ENCODE measurements around the gene NRARP. TPM values are rescaled to one million over a fixed set of nuclear protein-coding genes. Genes with fewer than 3 reads are reported as not detected.

The NRARP gene
- total RNA-seq, 1 donor, result 0.09 TPM

DNA sequence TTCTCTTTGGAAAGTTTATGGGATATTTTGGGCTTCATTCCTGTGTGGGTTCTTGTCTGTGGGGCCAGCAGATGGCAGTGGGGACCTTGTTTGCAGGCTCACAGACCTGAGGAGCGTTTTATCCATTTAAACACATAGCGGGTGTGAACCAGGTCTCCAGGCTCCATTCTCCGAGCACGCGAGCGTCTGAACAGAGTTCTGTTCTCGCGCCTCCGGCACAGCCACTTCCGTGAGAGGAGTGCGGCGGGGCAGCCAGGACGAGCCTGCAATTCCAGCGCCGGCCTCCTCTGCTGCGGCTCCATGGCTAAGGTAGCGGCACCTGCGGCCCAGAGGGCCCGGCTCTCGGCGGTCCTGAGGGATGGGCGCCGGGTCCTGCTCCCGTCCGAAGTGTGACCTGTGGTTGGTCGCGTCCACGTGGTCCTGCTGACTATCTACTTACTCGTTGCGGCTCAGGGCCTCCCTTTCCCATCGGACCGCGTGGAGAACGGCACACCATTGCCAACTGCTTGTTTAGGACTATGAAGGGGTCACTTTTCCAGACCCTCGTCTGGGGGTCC, 7.3 kb downstream of the NRARP start:
- H3K4me3 ChIP-seq (ENCODE audit: low read depth, low read length), result no peak overlapping the region

DNA sequence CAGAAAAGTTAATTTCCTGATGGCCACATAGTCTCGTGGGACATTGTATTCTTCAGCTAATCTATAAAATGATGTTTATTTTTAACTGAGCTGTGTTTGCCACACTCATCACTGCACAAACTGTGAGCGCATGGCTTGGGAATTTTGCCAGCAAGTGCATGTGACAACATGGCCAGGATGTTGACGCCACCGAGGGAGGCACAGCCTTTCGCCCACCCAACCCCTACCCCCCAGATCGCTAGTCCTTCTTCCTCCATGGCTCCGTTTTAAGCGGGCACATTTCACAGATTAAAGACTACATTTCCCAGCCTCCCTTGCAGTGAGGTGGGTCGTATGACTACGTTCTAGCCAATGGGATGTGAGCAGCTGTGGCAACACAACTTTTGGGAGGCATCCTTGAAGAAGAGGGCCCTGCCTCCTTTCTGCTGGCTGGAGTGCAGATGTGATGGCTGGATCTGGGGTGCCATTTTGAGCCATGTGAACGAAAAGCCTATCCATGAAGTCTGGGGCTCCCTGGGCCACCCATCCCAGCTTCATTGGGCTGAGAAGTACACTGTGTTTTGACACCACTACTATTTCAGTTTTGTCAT, 7.9 kb downstream of the NRARP start:
- no peak overlapping the region for H3K4me3 ChIP-seq (ENCODE audit: low read depth, low read length)
- TF ChIP-seq, protein P1, sequence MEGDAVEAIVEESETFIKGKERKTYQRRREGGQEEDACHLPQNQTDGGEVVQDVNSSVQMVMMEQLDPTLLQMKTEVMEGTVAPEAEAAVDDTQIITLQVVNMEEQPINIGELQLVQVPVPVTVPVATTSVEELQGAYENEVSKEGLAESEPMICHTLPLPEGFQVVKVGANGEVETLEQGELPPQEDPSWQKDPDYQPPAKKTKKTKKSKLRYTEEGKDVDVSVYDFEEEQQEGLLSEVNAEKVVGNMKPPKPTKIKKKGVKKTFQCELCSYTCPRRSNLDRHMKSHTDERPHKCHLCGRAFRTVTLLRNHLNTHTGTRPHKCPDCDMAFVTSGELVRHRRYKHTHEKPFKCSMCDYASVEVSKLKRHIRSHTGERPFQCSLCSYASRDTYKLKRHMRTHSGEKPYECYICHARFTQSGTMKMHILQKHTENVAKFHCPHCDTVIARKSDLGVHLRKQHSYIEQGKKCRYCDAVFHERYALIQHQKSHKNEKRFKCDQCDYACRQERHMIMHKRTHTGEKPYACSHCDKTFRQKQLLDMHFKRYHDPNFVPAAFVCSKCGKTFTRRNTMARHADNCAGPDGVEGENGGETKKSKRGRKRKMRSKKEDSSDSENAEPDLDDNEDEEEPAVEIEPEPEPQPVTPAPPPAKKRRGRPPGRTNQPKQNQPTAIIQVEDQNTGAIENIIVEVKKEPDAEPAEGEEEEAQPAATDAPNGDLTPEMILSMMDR (IDR thresholded peaks at IDR 0.05; ENCODE audit: insufficient read depth, low read length), result no peak
- DNase-seq (ENCODE audit: low read depth), result peak; percentile 51

More for the DNA sequence above, 7.3 kb downstream of the NRARP start:
- TF ChIP-seq, protein P1 (IDR thresholded peaks at IDR 0.05; ENCODE audit: insufficient read depth, low read length), result peak; percentile 32
- DNase-seq (ENCODE audit: low read depth), result peak; percentile 45

DNA sequence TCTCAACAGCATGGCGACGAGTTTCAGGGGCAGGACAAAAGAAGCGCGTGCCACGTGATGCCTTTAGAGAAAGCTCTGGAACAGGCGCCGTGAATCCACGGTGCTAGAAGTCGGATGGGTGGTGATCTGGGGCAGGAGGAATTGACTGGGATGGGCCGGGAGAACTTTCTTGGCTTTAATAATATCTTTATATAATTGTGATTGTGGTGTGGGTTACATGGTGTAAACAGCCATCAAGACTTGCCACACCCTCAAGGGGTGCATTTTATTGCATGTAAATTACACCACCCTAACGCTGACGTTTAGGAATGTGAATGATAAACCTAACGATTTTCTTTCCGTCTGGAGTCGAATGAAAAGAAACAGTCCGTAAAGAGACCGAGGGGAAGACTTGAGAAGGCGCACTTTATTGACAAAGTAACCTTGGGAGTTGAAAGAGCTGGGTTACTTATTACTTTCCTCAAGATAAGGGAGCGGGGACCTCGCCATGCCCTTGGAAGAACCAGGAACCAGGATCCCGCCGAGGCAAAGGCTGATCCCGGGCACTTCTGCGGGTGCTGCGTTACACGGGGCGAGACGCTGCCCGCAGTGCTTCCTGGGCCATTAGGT, 8.5 kb downstream of the NRARP start:
- no peak overlapping the region for H3K4me3 ChIP-seq (ENCODE audit: low read depth, low read length)
- DNase-seq (ENCODE audit: low read depth), result peak; percentile 22
- TF ChIP-seq, protein P1 (IDR thresholded peaks at IDR 0.05; ENCODE audit: insufficient read depth, low read length), result no peak

DNA sequence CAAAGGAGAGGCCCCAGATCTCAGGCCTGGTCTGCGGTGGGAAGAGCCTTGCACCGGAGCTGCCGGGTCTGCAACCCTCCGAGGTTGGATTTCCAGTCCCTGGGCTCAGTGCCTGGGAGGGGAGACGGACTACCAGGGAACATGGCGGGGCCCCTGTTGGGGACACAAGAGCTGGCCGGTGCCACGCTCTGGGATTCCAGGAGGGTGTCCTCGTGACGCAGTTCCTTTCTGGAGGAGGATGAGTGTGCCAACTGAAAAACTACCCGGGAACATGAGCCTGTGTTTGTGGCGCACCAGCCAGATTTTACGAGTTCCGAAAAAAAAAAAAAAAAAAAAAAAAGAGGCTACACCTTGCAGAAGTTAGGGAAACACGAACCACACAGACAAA, 9.0 kb downstream of the NRARP start:
- no peak for DNase-seq (ENCODE audit: low read depth)
- TF ChIP-seq, protein P1 (IDR thresholded peaks at IDR 0.05; ENCODE audit: insufficient read depth, low read length), result no peak
- no peak overlapping the region for H3K4me3 ChIP-seq (ENCODE audit: low read depth, low read length)

DNA sequence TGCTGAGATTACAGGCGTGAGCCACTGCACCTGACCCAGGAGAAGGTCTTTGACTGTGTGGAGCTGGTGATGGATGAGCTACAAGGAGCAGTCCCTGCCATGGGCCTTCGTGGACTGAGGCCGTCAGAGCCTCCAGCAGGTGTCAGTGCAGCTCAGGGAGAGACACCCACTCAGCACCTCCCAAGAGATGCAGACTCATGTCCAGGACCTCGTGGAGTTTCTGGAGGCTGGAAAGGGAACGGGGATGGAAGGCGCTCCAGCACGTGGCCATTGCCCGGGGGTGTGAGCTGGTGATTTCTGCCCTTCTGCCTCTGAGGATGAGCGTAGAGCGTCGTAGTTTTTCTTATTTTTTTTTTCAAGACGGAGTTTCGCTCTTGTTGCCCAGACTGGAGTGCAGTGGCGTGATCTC, 15.1 kb downstream of the NRARP start:
- H3K4me3 ChIP-seq (ENCODE audit: low read depth, low read length), result no peak overlapping the region
- TF ChIP-seq, protein P1 (IDR thresholded peaks at IDR 0.05; ENCODE audit: insufficient read depth, low read length), result peak; percentile 50
- peak; percentile 56 for DNase-seq (ENCODE audit: low read depth)

DNA sequence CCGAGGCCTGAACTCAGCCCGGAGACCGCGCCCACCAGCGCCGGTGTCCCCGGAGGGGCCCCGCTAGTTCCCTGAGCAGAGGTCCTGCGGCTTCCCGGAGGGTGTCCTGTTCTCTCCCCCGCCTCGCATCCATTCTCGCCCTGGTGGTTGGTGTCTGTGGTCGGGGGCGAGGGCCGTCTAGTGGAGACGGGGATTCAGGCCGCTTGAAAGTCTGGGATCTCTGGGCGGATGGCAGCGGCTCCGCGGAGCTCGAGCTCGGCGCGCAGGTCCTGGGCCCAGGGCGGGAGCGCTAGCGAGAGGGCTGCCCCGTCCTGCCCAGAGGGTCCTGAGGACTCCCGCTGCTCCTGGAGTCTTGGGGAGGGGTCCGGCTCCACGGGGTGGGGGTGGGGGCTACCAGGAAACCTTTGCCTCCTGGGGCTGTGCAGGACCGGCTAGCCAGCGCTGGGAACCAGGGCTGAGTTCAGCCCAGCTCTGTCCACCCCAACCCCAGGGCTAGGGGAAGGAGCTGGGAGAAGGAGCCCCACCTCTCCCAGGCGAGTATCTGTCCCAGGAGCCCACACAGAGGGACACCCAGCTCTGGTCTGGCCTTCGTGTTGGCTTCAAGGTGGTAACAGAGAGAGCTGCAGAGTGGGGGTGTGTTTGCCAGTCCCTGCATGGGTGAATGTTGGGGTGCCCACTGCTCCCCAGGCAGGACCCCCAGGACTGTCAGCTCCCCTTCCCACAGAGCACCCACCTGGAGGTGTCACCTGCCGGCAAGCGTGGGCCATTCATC, 20.5 kb downstream of the NRARP start:
- no peak overlapping the region for H3K4me3 ChIP-seq (ENCODE audit: low read depth, low read length)
- DNase-seq (ENCODE audit: low read depth), result no peak
- TF ChIP-seq, protein P1 (IDR thresholded peaks at IDR 0.05; ENCODE audit: insufficient read depth, low read length), result no peak

Measured in fibroblast of the aortic adventitia (primary cell).